ENCODE measurements around the gene TSC22D2.

- TF ChIP-seq CTCF (IDR thresholded peaks at IDR 0.05; ENCODE audit: insufficient read depth, low read depth, low read length) (no peak), EZH2 (IDR thresholded peaks at IDR 0.05; ENCODE audit: insufficient read depth, low read length) (no peak)
Observed at GRCh38 chr3:150371741-150372254, 36.3 kb upstream of the TSC22D2 start.
